H9 (cell line): ENCODE results near the gene GPHN. TPM values are rescaled to one million over a fixed set of nuclear protein-coding genes. Genes with fewer than 3 reads are reported as not detected.

Experiments
- DNase-seq: peaks from one replicate; pipeline ENCODE4 v3.0.0-alpha.2; 2017
- H2AFZ ChIP-seq: one replicate; pipeline ENCODE4 v1.6.1; 2013; ENCODE audit warnings: mild to moderate bottlenecking, low read length, control low read depth, moderate library complexity
- H2AK5ac ChIP-seq: 2 replicates; pipeline ENCODE4 v1.6.1; 2013; ENCODE audit warnings: low read length, control low read depth, mixed read lengths; ENCODE audit not compliant: insufficient read length
- H2BK120ac ChIP-seq: one replicate; pipeline ENCODE4 v1.6.1; 2013; ENCODE audit warnings: low read depth, mild to moderate bottlenecking, low read length, control low read depth, inconsistent platforms; ENCODE audit not compliant: poor library complexity, severe bottlenecking
- H2BK12ac ChIP-seq: 2 replicates; pipeline ENCODE4 v1.6.1; 2013; ENCODE audit warnings: low read length, control low read depth, mixed read lengths, low read depth; ENCODE audit not compliant: insufficient read length
- H2BK15ac ChIP-seq: 2 replicates; pipeline ENCODE4 v1.6.1; 2013; ENCODE audit warnings: low read depth, low read length, control low read depth
- H2BK20ac ChIP-seq: one replicate; pipeline ENCODE4 v1.6.1; 2013; ENCODE audit warnings: low read depth, mild to moderate bottlenecking, low read length, control low read depth, inconsistent platforms; ENCODE audit not compliant: poor library complexity, severe bottlenecking
- H2BK5ac ChIP-seq: 2 replicates; pipeline ENCODE4 v1.6.1; 2013; ENCODE audit warnings: low read length, control low read depth, mixed read lengths; ENCODE audit not compliant: insufficient read length
- H3K14ac ChIP-seq: 2 replicates; pipeline ENCODE4 v1.6.1; 2013; ENCODE audit warnings: low read length, control low read depth; ENCODE audit not compliant: insufficient read depth
- H3K18ac ChIP-seq: 2 replicates; pipeline ENCODE4 v1.6.1; 2013; ENCODE audit warnings: low read depth, mild to moderate bottlenecking, mixed read lengths, low read length, control low read depth; ENCODE audit not compliant: insufficient read length
- H3K23ac ChIP-seq: 2 replicates; pipeline ENCODE4 v1.6.1; 2013; ENCODE audit warnings: low read length, control low read depth, mixed read lengths, low read depth; ENCODE audit not compliant: insufficient read length
- H3K23me2 ChIP-seq: 2 replicates; pipeline ENCODE4 v1.6.1; 2013; ENCODE audit warnings: low read depth, mild to moderate bottlenecking, mixed read lengths, low read length, control low read depth; ENCODE audit not compliant: insufficient read length, poor library complexity, severe bottlenecking
- H3K27ac ChIP-seq: 2 replicates; pipeline ENCODE4 v1.5.1; 2013; ENCODE audit warnings: low read length, control low read depth, mixed read lengths, low read depth; ENCODE audit not compliant: insufficient read length
- H3K27me3 ChIP-seq: 2 replicates; pipeline ENCODE4 v1.6.1; 2013; ENCODE audit warnings: low read length, control low read depth, inconsistent platforms; ENCODE audit not compliant: insufficient read depth
- H3K4ac ChIP-seq: 2 replicates; pipeline ENCODE4 v1.6.1; 2013; ENCODE audit warnings: low read depth, mild to moderate bottlenecking, control low read depth, inconsistent platforms, low read length, moderate library complexity
- H3K4me1 ChIP-seq: 2 replicates; pipeline ENCODE4 v1.6.1; 2013; ENCODE audit warnings: low read length, control low read depth, inconsistent platforms; ENCODE audit not compliant: insufficient read depth
- H3K4me2 ChIP-seq: 2 replicates; pipeline ENCODE4 v1.6.1; 2013; ENCODE audit warnings: low read length, control low read depth, mixed read lengths; ENCODE audit not compliant: insufficient read length, insufficient read depth
- H3K56ac ChIP-seq: 2 replicates; pipeline ENCODE4 v1.6.1; 2013; ENCODE audit warnings: low read depth, mild to moderate bottlenecking, mixed read lengths, low read length, control low read depth; ENCODE audit not compliant: insufficient read length
- H3K79me1 ChIP-seq: 2 replicates; pipeline ENCODE4 v1.6.1; 2013; ENCODE audit warnings: low read depth, mild to moderate bottlenecking, moderate library complexity, low read length, control low read depth, inconsistent platforms; ENCODE audit not compliant: insufficient read depth, poor library complexity, severe bottlenecking
- H3K79me2 ChIP-seq: 2 replicates; pipeline ENCODE4 v1.6.1; 2013; ENCODE audit warnings: low read length, control low read depth, inconsistent platforms; ENCODE audit not compliant: insufficient read depth
- H3K9ac ChIP-seq: 2 replicates; pipeline ENCODE4 v1.6.1; 2013; ENCODE audit warnings: low read length, control low read depth, mixed read lengths; ENCODE audit not compliant: insufficient read length; ENCODE audit errors: extremely low read depth
- H3K9me3 ChIP-seq: one replicate; pipeline ENCODE4 v1.6.1; 2013; ENCODE audit warnings: low read depth, low read length, inconsistent platforms; ENCODE audit not compliant: control insufficient read depth
- H3T11ph ChIP-seq: one replicate; pipeline ENCODE4 v1.6.1; 2013; ENCODE audit warnings: mild to moderate bottlenecking, low read length, control low read depth, inconsistent platforms
- H4K20me1 ChIP-seq: one replicate; pipeline ENCODE4 v1.6.1; 2013; ENCODE audit not compliant: control insufficient read depth, insufficient read length, insufficient read depth
- H4K5ac ChIP-seq: 2 replicates; pipeline ENCODE4 v1.6.1; 2013; ENCODE audit warnings: low read depth, mild to moderate bottlenecking, mixed read lengths, low read length, control low read depth; ENCODE audit not compliant: insufficient read length
- H4K8ac ChIP-seq: replicated peaks from 2 replicates; pipeline ENCODE4 v1.6.1; 2013; ENCODE audit warnings: low read length, control low read depth, mixed read lengths, low read depth; ENCODE audit not compliant: insufficient read length
- H4K91ac ChIP-seq: 2 replicates; pipeline ENCODE4 v1.6.1; 2013; ENCODE audit warnings: low read depth, mild to moderate bottlenecking, moderate library complexity, mixed read lengths, low read length, control low read depth; ENCODE audit not compliant: insufficient read length
- H3K27ac Mint-ChIP-seq, 3 experiments: 2 replicates in 2 of 3; 3 replicates in 1 of 3; pipeline ENCODE4 v1.8.0; 2020 to 2021; ENCODE audit warnings: mixed read lengths in 3 of 3, mild to moderate bottlenecking in 1 of 3, moderate library complexity in 1 of 3
- H3K27me3 Mint-ChIP-seq: 2 replicates; pipeline ENCODE4 v1.8.0; 2021; ENCODE audit warnings: low read depth, mild to moderate bottlenecking, moderate library complexity, mixed read lengths
- H3K36me3 Mint-ChIP-seq, 3 experiments: 2 replicates in 2 of 3; 3 replicates in 1 of 3; pipeline ENCODE4 v1.8.0; 2020 to 2021; ENCODE audit warnings: low read depth in 3 of 3, mixed read lengths in 3 of 3; ENCODE audit not compliant: insufficient read depth in 1 of 3
- H3K4me1 Mint-ChIP-seq, 2 experiments: 2 replicates each; pipeline ENCODE4 v1.8.0; 2020; ENCODE audit warnings: mixed read lengths in 2 of 2
- H3K4me3 Mint-ChIP-seq, 2 experiments: 2 replicates in 1 of 2; 3 replicates in 1 of 2; pipeline ENCODE4 v1.8.0; 2020 to 2021; ENCODE audit warnings: mild to moderate bottlenecking in 2 of 2, mixed read lengths in 2 of 2, moderate library complexity in 1 of 2
- H3K9me3 Mint-ChIP-seq, 2 experiments: 2 replicates in 1 of 2; 3 replicates in 1 of 2; pipeline ENCODE4 v1.8.0; 2020; ENCODE audit warnings: mild to moderate bottlenecking in 2 of 2, mixed read lengths in 2 of 2, moderate library complexity in 1 of 2
- CTCF ChIP-seq: fragments of 200-600 bp; sonication (generic); conservative IDR thresholded peaks from 3 replicates; pipeline ENCODE4 v1.8.0; 2021; ENCODE audit warnings: antibody characterized with exemption, mild to moderate bottlenecking
- WGBS: extraction: QIAGEN DNeasy Blood & Tissue Kit; methylation state at CpG from one replicate; pipeline ENCODE4 v1.1.7; 2013; ENCODE audit warnings: missing lambda C conversion rate, low lambda C conversion rate, mixed read lengths; ENCODE audit not compliant: insufficient read length; ENCODE audit errors: extremely low coverage; 5-methylcytosine and 5-hydroxymethylcytosine counted together
- total RNA-seq: library from RNA; stranded (reverse); gene quantifications from 2 replicates; pipeline ENCODE4 v1.2.1, GENCODE V29; 2021

GPHN gene
- total RNA-seq, 1 experiment from 2014 or later: 16.1 TPM

DNA sequence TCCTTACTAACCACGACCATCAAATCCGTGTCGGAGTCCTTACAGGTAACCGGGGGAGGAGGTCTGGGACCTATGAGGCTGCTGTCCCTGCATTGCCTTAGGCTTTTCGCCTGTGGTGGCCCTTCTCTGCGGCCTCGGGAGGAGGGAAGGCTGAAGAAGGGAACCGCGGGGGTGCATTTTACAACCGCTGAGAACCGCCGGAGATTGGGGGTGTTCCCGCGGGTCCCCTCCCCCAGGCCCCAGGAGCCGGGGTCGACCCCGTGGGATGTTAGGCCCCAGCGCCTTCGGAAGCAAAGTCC, 549 bp downstream of the GPHN start:
- H4K8ac ChIP-seq: no peak overlapping the region
- WGBS: no CpG with 5 or more reads among the region's 19 CpGs
- H2BK15ac ChIP-seq: no peak overlapping the region
- Mint-ChIP-seq H3K4me1 (peaks cover 13 to 14% of the 10 kb centered on the region in 2 experiments; a peak in 3 of 4 replicates), H3K27me3 (peaks cover 34% of the 10 kb centered on the region), H3K4me3 (peak overlapping the region; percentile 89 to 97), H3K27ac (peak overlapping the region in 2 of 3 experiments; percentile 61 to 94; a peak in 4 of 7 replicates), H3K9me3 (no peaks in the 10 kb centered on the region; a peak in 1 of 5 replicates), H3K36me3 (no peaks in the 10 kb centered on the region; a peak in 2 of 7 replicates)
- H2AK5ac ChIP-seq: no peak overlapping the region
- H3K79me2 ChIP-seq: no peaks in the 10 kb centered on the region; the same call in 1 of the 2 replicates
- no peak overlapping the region for H2BK12ac ChIP-seq
- no peak overlapping the region for H4K5ac ChIP-seq
- H3K23ac ChIP-seq: no peak overlapping the region
- no peaks in the 10 kb centered on the region for H4K20me1 ChIP-seq
- no peak for DNase-seq
- H3T11ph ChIP-seq: no peak overlapping the region
- H3K4ac ChIP-seq: no peak overlapping the region
- no peaks in the 10 kb centered on the region for H3K79me1 ChIP-seq
- H3K27me3 ChIP-seq: no peaks in the 10 kb centered on the region; the same call in 1 of the 2 replicates
- H2BK120ac ChIP-seq: no peak overlapping the region
- no peak overlapping the region for H2BK20ac ChIP-seq
- no peak for TF ChIP-seq CTCF
- no peak overlapping the region for H2BK5ac ChIP-seq
- no peaks in the 10 kb centered on the region for H3K4me1 ChIP-seq
- H3K56ac ChIP-seq: no peak overlapping the region
- peaks cover 14% of the 10 kb centered on the region for H3K23me2 ChIP-seq
- peak overlapping the region; percentile 66 for H3K4me2 ChIP-seq
- H4K91ac ChIP-seq: no peak overlapping the region
- H3K27ac ChIP-seq: no peak overlapping the region
- H3K9ac ChIP-seq: peak overlapping the region; percentile 63
- no peak overlapping the region for H3K18ac ChIP-seq
- H3K9me3 ChIP-seq: no peaks in the 10 kb centered on the region
- no peak overlapping the region; the same call in 1 of the 2 replicates for H3K14ac ChIP-seq
- H2AFZ ChIP-seq: no peak overlapping the region
